8988T (cell line): ENCODE data around the gene YIPF5.

Source experiments
- DNase-seq: peaks from one replicate; pipeline ENCODE4 v3.0.0; 2011

Gene YIPF5

GRCh38 chr5:144177548-144177947 lies 7.1 kb upstream of the YIPF5 start:
- DNase-seq, result no peak

- DNase-seq, result no peak
These were observed 3.3 kb upstream of the YIPF5 start for GRCh38 chr5:144173766-144174165.

DNA sequence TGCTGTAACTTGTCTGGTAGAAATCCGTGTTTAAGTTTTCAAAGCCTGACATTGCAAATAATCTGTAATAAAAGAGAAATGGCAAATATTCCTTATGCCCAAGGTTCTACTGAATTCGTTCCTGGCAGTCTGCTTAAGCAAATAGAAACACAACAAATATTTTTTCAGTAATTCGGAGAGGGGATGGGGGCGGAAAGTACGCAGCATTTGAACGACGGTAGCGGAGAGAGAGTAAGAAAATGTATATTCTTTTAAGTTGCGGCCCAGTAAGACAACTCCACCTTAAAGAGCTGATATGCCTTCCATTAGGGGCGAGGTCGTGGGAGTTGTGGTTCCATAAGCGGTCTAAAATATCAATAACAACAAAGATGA lies 569 bp downstream of the YIPF5 start:
- DNase-seq, result no peak

DNA sequence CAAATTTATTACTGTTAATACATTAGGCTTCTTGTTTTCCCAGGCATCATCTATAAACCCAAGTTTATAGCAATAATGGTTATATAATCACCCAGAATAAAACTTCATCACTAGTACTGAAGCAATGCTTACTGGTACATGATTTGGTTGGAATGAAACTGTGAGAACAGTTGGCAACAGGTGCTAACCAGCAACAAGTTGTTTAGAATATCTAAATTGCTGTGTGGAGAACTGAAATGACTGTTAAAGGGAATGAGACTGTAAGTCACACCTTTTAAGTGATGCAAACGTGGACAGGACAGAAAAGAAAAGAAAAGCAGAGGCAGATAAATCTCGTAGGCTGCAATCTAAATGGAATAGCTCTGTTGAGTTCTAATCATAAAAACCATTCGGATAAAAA lies 2.5 kb downstream of the YIPF5 start:
- DNase-seq, result no peak

DNA sequence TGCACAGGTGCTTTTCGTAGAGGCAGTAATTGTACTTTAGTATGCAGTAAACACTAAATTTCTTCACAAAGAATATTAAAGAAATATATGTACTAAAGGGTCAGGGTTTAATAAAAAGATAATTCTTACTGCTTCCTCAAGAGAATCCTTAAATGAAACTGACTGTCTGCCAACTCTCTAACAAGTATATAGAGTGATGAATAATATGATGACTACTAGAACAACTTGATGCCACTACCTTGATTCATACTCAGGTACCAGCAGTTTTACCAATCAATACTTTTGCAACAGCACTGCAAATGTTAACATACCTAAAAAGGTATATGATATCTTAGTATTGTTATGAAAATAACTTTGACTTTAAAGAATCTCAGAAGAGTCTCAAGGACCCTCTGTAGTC lies 3.8 kb downstream of the YIPF5 start:
- no peak for DNase-seq

DNA sequence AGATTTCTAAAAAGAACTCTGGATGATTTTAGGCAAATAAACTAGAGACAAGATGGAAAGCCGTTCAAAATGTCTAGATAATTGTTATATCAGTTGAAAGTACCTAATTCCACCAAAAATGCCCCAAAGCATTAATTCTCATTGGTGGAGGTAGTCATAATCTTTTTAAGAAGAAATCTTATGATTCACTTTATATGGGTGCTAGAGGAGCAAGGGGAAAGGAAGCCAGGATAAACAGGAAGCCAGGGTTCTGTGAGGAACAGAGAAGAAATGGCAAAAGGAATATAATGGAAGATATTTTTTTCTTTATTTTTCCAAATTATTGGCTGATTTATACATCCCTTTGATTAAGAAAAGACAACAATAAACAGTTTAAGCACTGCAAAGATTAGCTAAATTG lies 7.8 kb downstream of the YIPF5 start:
- no peak for DNase-seq

DNA sequence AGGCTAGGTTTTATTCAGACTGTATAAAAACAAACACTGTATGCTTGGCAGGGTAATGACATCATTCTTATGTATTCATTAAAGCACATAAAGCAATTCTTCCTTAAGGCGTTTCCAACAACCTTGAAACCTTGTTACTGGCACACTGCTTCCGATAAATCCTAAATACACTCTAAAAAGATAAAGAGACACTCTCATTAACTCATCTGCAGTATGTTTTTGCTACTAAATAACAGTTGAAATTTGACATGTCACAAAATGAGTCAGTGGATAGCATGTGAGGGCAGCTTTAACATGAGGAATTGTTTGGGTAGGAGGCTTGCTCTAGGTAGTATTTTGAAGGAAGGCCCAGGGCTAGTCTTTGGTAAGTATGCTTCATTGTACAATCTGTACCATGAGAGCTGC lies 13.7 kb downstream of the YIPF5 start:
- DNase-seq, result no peak

GRCh38 chr5:144151026-144151425 lies 19.4 kb downstream of the YIPF5 start:
- no peak for DNase-seq

DNA sequence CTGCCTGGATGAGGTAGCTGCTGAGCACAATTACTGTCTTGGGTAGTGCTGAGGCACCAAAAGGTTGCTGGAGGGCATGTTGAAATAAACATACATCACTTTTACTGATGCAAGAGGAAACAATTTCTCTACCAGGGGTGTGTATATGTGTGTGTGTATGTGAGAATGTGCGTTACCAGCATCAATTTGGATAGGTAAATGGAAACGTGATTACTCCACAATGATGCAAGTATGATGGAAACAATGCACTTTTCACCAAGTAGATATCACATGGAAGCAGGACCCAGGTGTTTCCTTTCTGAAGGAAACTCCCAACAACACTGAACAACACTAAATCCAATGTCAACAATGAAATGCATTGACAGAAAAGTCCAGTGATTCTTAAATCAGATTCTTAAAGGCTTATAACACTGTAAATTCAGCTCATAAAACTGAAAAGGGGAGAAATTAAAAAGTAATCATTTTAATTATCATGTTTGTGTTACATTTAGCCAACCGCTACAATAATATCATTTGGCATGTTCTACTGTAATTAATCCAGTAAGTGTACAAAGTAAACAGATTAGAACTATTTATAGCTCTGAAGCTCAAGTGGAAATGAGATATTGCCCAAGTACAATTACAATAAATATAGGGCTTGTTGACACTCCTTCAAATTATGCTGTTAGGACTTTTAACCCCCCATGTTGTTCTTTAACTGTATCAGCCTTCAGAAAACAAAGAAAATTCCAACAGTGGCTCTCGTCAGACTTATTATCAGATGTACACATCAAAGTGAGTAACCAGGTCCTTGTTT lies 25.3 kb downstream of the YIPF5 start:
- DNase-seq, result no peak

DNA sequence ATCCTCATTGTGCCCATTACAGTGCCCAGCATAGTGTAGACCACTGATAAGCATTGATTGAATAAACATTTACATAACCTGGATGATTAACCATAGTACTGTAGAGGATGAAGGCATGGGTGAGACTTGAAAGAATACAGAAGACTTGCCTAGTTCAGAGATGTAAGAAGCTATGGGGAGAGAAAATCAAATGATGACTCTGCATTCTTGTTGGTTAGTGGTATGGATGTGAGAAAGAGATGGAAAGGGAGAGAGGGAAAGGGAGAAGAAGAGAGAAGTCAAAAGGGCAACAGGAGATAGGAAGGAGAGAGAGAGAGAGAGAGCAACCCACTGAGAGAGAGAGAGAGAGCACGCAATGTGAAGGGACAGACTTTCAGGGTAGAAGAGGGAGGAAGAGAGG lies 26.8 kb downstream of the YIPF5 start:
- DNase-seq, result no peak

GRCh38 chr5:144142824-144143162 lies 27.7 kb downstream of the YIPF5 start:
- DNase-seq, result no peak

DNA sequence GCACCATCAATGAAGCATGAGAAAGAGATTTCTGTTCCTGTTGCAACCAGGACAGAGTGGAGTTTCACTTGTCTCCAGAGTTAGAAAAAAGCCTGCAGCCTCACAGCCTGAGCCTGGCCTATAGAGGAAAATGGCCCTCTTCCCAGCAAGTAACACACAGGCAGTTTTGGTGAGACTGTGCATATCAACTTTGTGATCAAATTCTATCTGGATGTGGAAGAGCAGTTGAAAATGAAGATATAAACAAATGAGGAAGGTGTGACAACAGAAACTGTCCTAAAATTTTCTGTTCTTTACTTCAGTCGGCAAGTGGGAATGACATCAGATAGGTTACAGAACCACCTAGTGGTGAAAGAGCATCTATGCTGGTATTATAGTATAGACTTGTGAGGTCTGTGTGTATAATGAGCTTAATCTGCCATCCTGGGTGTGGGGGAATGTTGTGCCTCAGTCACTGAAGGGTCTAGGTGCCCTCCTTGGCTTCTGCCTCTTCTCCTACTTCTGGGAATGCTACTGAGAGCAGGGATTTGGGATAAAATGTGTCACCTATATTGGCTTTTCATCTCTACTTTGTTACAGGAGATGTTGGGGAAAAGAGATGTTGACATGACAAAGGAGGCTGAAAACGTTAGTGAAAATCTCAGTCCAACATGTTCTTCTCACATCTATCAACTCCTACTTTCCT lies 28.2 kb downstream of the YIPF5 start:
- DNase-seq, result no peak

- DNase-seq, result no peak
These were observed 28.9 kb downstream of the YIPF5 start for GRCh38 chr5:144141585-144141984.

DNA sequence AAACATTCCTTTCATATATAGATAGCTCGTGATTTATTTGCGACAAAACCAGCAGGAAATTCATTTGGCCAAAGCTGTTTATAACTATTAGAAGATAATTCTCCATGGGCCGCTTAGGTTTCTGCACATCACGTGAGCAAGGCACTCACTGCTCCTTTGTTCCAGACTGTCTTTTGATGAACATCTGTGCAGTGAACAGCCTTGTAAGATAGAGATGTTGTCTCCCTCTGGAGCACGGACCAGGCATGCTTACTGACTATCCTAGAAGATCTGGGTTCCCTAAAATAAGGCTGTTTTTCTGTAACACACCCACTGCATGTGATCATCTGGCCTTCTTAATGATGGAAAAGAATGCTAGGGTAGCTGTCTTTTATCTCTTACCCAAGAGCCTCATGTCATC lies 30.9 kb downstream of the YIPF5 start:
- DNase-seq, result no peak

- DNase-seq, result no peak
These were observed 35.2 kb downstream of the YIPF5 start for GRCh38 chr5:144135113-144135762.

DNA sequence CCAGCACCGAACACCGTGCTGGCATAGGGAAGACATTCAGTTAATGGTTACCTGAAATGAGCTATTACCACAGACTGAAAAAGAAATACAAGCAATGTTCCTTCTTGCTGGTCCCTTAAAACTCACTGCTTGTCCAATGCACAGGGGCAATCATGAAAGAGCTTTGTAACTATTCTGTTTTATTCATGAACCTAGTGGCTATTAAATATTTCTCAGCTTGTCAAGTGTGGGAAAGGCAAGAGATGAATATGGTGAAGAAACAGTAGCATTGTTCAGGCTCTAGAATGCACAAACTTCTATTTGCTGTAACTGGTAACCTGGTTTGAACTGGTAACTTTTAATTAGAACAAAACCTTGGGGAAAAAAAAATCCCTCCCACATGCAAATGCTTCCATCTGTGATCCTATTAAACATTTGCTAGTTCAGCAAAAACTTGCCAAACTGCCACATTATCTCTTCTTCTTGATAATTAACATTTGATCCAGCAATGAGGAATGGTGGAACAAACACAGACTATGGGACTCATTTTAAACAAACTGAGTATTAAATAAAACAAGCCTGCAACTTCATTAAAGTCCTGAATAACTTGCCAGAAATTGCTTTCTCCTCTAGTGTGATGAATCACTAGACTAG lies 36.1 kb downstream of the YIPF5 start:
- no peak for DNase-seq

DNA sequence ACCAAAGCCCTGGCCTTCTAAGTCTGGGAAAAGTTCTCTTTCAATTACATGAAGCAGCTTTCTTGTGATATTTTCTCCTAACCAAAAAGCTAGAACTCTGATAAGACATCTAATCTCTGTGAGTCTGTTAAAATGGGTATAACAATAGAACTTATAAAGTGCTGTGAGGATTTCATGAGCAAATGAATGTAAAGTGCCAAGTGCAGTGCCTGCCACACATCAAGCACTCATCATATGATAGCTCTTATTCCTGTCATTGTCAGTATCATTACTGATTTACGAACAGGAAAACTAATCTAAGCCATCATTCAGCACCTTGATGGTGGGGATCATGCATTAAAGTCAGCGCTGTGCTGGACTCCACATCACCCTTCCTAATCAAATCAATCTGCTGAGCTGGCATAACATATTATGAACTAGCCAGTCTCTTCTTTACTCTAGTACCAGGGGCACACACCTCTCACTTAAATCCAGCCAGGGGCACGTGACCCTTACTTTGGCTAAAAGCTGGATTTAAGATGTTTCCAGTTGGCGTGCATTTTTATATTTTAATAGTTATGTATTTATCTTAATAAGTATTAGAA lies 37.3 kb downstream of the YIPF5 start:
- DNase-seq, result no peak

- DNase-seq, result no peak
These were observed 39.2 kb downstream of the YIPF5 start for GRCh38 chr5:144131261-144131660.

DNA sequence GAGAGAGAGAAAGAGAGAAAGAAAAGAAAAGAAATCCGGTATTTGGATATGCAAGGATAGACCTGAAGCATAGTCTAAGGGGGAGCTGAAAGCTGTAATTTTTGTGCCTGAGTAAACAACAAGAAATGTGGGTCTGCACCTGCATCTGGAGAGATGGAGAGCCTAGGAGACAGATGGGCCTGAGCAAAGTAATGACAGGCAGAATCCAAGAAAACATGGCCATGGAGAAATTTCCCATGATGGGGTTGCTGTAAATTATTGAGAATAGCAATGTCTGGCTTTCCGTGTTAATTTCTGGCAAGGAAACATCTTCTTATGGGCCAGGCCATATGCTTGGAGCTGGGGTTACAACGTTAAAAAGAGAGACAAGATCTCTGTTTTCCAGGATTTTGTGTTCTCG lies 40.2 kb downstream of the YIPF5 start:
- DNase-seq, result no peak

GRCh38 chr5:144128844-144129243 lies 41.6 kb downstream of the YIPF5 start:
- DNase-seq, result no peak

GRCh38 chr5:144126707-144127106 lies 43.8 kb downstream of the YIPF5 start:
- DNase-seq, result no peak

- no peak for DNase-seq
These were observed 45.2 kb downstream of the YIPF5 start for GRCh38 chr5:144125163-144125726.

GRCh38 chr5:144122641-144123040 lies 47.8 kb downstream of the YIPF5 start:
- no peak for DNase-seq
